ENCODE measurements around the gene THADA.
"Not testable (repeated sequence)": the region's sequence is repeated elsewhere in the genome, so short reads cannot be mapped to it uniquely, and the experiment has no call there.

Gene THADA

DNA sequence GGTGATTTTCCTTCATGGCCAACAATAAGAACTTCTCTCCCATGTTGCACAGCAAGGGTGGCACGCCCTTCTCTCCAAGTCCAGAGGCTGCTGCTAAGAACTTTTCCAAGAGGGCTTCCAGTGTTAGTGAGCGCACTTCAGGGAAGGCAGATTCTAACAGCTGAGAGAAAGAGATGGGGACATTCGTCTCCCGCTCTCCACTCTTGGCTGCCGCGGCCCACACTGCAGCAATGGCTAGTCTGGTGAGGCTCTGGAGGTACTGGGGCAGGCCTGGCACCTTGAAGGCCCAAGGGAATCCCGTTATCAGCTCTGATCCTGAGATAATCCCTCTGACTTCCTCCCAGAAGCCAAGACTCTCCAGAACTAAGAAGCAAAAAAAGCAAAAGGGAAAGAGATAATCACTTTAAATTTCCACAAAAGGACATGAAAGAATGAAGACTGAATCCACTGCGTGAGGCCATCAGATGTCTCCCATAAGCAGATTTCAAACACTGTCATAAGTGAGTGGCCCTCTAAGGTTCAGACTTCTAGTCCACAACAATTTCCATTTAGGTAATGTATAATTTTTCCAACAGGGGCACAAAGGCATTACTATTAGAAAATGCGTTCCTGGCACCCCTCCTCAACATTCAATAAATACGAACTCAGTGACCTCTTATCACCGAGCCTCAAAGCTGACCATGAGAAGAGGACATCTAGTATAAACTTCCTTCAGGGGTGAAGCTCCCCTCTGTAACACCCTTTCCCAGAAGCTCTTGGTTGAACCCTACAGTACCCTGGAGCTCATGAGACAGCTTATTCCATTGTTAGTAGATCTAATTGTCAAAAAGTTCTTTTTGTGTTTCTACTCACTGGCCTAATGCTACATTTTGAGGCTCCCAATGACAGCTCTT, 302.7 kb downstream of the THADA start:
- DNase-seq (ENCODE audit: insufficient read length, low spot score) (no peak), FAIRE-seq (no peak)
- TF ChIP-seq, protein P1, sequence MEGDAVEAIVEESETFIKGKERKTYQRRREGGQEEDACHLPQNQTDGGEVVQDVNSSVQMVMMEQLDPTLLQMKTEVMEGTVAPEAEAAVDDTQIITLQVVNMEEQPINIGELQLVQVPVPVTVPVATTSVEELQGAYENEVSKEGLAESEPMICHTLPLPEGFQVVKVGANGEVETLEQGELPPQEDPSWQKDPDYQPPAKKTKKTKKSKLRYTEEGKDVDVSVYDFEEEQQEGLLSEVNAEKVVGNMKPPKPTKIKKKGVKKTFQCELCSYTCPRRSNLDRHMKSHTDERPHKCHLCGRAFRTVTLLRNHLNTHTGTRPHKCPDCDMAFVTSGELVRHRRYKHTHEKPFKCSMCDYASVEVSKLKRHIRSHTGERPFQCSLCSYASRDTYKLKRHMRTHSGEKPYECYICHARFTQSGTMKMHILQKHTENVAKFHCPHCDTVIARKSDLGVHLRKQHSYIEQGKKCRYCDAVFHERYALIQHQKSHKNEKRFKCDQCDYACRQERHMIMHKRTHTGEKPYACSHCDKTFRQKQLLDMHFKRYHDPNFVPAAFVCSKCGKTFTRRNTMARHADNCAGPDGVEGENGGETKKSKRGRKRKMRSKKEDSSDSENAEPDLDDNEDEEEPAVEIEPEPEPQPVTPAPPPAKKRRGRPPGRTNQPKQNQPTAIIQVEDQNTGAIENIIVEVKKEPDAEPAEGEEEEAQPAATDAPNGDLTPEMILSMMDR (IDR thresholded peaks at IDR 0.05; ENCODE audit: insufficient read depth, missing control alignments), result no peak

DNA sequence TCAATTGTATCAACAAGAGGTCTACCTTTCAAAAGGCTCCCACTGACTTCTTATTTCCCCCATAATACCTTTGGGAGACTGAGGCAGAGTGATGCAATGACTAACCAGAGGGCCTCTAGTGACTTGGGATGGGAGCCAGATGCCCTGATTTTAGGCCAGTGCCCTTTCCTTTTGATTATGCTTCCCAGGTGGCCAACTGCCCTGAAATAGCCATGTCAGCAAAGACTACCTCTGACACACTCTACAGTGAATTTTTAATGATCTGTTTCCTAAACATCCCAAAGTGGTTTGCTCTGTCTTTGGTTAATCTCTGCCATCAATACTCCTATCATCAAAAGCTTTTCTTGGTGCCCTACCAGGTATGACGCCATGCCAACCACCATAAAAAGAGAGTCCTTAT, 303.5 kb downstream of the THADA start:
- TF ChIP-seq, protein P1 (IDR thresholded peaks at IDR 0.05; ENCODE audit: insufficient read depth, missing control alignments), result no peak
- no peak for FAIRE-seq

DNA sequence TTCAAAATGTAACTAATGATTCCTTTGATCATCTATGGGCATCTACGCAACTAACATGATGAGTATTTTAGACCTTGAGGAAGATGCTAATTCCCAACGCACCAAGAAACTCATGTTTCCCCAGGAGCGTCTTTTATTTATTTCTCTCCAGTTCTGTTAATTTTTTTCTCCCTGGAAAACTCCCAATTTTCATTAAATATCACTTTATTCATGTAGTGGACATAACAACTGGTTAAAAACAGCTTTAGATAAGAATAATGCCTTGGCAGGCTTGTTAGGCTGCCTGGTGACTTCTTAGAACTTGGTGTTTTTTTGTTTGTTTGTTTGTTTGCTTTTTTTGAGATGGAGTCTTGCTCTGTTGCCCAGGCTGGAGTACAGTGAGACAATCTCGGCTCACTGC, 306.5 kb downstream of the THADA start:
- FAIRE-seq, result no peak
- TF ChIP-seq, protein P1 (IDR thresholded peaks at IDR 0.05; ENCODE audit: insufficient read depth, missing control alignments), result no peak
- DNase-seq (ENCODE audit: insufficient read length, low spot score), result no peak

More for the DNA sequence above, 303.5 kb downstream of the THADA start:
- DNase-seq (ENCODE audit: insufficient read length, low spot score), result no peak

DNA sequence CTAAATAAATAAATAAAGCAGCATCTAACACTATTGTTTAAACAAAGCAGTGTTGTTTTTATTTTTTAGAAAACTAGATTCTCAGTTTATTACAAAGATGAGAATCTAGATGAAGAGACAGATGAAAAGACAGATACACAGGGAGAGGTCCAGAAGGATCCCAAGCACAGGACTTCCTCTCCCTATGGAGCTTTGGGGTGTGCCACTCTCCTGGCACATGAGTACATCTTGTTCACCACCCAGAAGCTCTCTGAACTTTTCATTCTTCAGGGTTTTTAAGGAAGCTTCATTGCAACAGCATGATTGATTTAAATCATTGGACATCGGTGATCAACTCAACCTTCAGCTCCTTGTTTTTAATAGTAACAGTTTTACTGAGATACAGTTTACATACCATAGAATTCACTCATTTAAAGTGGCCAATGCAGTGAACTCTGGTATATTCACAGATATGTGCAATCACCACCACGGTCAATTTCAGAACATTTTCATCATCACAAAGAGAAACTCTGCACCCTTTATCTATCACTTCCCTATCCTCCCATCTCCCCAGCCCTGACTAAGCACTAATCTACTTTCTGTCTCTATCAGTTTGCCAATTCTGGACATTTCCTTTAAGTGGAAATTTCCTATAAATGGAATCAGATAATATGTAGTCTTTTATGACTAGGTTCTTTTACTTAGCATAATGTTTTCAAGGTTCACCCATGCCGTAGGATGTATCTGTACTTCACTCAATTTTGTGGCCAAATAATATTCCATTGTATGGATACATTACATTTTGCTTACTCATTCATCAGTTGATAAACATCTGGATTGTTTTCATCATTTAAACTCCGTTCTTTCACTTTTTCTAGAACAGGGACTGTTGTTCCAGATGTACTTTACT, 307.2 kb downstream of the THADA start:
- DNase-seq (ENCODE audit: insufficient read length, low spot score) (no peak), FAIRE-seq (no peak)
- TF ChIP-seq, protein P1 (IDR thresholded peaks at IDR 0.05; ENCODE audit: insufficient read depth, missing control alignments), result no peak

DNA sequence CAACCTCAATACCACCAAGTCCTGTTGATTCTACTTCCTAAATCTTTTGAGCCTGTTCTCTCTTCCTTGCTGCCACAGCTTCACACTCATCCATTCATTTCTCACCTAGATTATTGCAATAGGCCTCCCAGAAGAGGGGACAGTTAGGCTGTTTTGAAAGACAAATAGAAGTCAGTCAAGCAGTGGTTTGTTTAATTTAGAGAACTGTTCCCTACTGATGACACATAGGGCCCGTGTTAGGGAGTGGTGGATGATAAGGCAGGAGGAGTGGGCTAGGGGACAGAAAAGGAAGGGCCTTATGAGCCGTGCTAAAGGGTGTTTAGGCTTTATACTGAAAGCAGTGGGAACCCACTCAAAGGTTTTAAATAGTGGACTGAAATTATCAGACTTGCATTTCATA, 309.9 kb downstream of the THADA start:
- TF ChIP-seq, protein P1 (IDR thresholded peaks at IDR 0.05; ENCODE audit: insufficient read depth, missing control alignments), result no peak
- no peak for DNase-seq (ENCODE audit: insufficient read length, low spot score)
- FAIRE-seq, result no peak

DNA sequence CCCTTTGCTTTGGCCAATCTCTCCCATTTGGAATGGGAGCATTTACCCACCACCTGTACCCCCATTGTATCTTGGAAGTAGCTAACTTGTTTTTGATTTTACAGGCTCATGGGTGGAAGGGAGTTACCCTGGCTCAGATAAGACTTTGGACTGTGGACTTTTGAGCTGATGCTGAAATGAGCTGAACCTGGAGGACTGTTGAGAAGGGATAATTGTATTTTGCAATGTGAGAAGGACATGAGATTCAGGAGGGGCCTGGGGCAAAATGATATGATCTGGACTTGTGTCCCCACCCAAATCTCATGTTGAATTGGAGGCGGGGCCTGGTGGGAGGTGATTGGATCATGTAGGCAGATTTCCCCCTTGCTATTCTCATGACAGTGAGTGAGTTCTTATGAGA, 310.9 kb downstream of the THADA start:
- no peak for FAIRE-seq

DNA sequence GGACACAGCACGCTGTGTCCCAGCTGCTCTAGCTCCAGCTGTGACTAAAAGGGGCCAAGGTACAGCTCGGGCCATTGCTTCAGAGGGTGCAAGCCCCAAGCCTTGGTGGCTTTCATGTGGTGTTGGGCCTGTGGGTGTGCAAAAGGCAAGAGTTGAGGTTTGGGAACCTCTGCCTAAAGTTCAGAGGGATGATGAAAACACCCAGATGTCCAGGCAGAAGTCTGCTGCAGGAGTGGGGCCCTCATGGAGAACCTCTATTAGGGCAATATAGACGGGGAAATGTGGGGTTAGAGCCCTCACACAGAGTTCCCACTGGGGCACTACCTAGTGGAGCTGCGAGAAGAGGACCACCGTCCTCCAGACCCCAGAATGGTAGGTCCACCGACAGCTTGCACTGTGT, 311.5 kb downstream of the THADA start:
- not testable (repeated sequence) for DNase-seq (ENCODE audit: insufficient read length, low spot score); FAIRE-seq

More for the DNA sequence above, 310.9 kb downstream of the THADA start:
- TF ChIP-seq, protein P1 (IDR thresholded peaks at IDR 0.05; ENCODE audit: insufficient read depth, missing control alignments), result no peak
- no peak for DNase-seq (ENCODE audit: insufficient read length, low spot score)

Data from D721Med (cell line).